Caco-2 (cell line): ENCODE results near the gene FOXB1. TPM values are rescaled to one million over a fixed set of nuclear protein-coding genes. Genes with fewer than 3 reads are reported as not detected.

Source experiments
- BruUV-seq: library from RNA; stranded (reverse); fragments of 400-500 nt; replicated peaks from 2 replicates; lab custom pipeline; 2021; lab: Mats Ljungman, UMichigan
- CTCF ChIA-PET: fragments of 300-600 bp; sonication (Branson Sonifier 250); formaldehyde crosslinking; loops from one replicate; lab custom pipeline; 2022; ENCODE audit warnings: antibody characterized with exemption; lab: Charles Lee
- POLR2A ChIA-PET: fragments of 300-600 bp; sonication (Branson Sonifier 250); formaldehyde crosslinking; loops from one replicate; lab custom pipeline; 2022; ENCODE audit warnings: antibody characterized with exemption; lab: Charles Lee
- DNase-seq, 2 experiments: peaks; one replicate each; pipeline versions ENCODE4 v3.0.0 to v3.0.0-alpha.2; 2020 to 2022
- H3K27me3 ChIP-seq: replicated peaks from 2 replicates; pipeline ENCODE4 v1.6.0; 2011; ENCODE audit warnings: low read length; ENCODE audit not compliant: control insufficient read depth, insufficient read depth
- H3K36me3 ChIP-seq: 2 replicates; pipeline ENCODE4 v1.5.1; 2011; ENCODE audit warnings: low read length; ENCODE audit not compliant: control insufficient read depth, insufficient read depth
- H3K4me1 ChIP-seq: fragments of 250-450 bp; sonication (Bioruptor Pico); 2 replicates; pipeline ENCODE4 v1.5.1; 2020; ENCODE audit warnings: mild to moderate bottlenecking
- H3K4me3 ChIP-seq: 2 replicates; pipeline ENCODE4 v1.5.1; 2011; ENCODE audit warnings: low read depth, mild to moderate bottlenecking, control low read depth, low read length
- H3K9me3 ChIP-seq: fragments of 250-450 bp; sonication (Bioruptor Pico); 2 replicates; pipeline ENCODE4 v1.5.1; 2020; ENCODE audit warnings: mild to moderate bottlenecking, moderate library complexity
- H3K27ac Mint-ChIP-seq: one replicate; pipeline ENCODE4 v1.8.0; 2022; ENCODE audit warnings: mixed read lengths; ENCODE audit not compliant: unreplicated experiment
- H3K27me3 Mint-ChIP-seq: one replicate; pipeline ENCODE4 v1.8.0; 2022; ENCODE audit warnings: mixed read lengths; ENCODE audit not compliant: insufficient read depth, unreplicated experiment
- H3K36me3 Mint-ChIP-seq: one replicate; pipeline ENCODE4 v1.8.0; 2022; ENCODE audit warnings: mild to moderate bottlenecking, mixed read lengths; ENCODE audit not compliant: insufficient read depth, unreplicated experiment
- H3K4me1 Mint-ChIP-seq: one replicate; pipeline ENCODE4 v1.8.0; 2022; ENCODE audit warnings: low read depth, mixed read lengths; ENCODE audit not compliant: unreplicated experiment
- H3K4me3 Mint-ChIP-seq: one replicate; pipeline ENCODE4 v1.8.0; 2022; ENCODE audit warnings: mild to moderate bottlenecking, moderate library complexity, mixed read lengths; ENCODE audit not compliant: unreplicated experiment
- H3K9me3 Mint-ChIP-seq: one replicate; pipeline ENCODE4 v1.8.0; 2022; ENCODE audit warnings: mixed read lengths; ENCODE audit not compliant: unreplicated experiment
- CTCF ChIP-seq, 2 experiments: fragments of 200-600 bp in 1 of 2; IDR thresholded peaks; 1 replicate in 1 of 2; 2 replicates in 1 of 2; pipeline versions ENCODE4 v1.5.1 to v1.8.0; 2011 to 2022; ENCODE audit warnings: antibody characterized with exemption in 1 of 2, control low read depth in 1 of 2, inconsistent platforms in 1 of 2, low read depth in 1 of 2, low read length in 1 of 2, mild to moderate bottlenecking in 1 of 2, moderate library complexity in 1 of 2; ENCODE audit not compliant: insufficient read depth in 1 of 2, severe bottlenecking in 1 of 2, unreplicated experiment in 1 of 2
- intact Hi-C: fragments of 100-400 bp; cut with micrococcal nuclease; formaldehyde crosslinking; loops from one replicate; pipeline ENCODE4 v1.10.0; 2022; ENCODE audit not compliant: unreplicated experiment
- total RNA-seq: library from RNA; stranded (reverse); gene quantifications from 2 replicates; pipeline ENCODE4 v1.2.3, GENCODE V29; 2022

The FOXB1 gene
- total RNA-seq, 1 experiment from 2014 or later, result not detected

DNA sequence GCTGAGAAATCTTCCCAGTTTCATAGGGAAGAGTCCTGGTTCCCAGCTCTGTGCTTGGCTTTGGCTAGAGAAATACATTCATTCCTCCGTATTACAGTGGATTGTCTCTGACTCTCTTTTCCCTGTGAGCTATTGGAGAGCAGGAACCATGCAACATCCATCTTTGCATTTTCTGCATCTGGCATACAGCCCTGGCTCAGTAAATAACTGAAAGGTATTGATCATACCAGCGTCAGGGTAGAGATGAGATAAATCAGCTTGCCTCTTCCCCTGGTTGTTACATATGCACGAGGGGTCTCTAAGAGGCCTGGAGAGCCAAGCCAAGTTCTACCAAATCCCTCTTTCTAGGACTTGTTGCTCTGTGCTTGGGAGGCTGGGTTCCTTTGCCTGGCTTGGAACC lies 35.2 kb downstream of the FOXB1 start:
- no peak for TF ChIP-seq CTCF (IDR thresholded peaks at IDR 0.05; ENCODE audit: insufficient read depth in 1 of 2, low read depth in 1 of 2, low read length in 1 of 2, severe bottlenecking in 1 of 2, unreplicated experiment in 1 of 2)
- no peaks in the 10 kb centered on the region for H3K4me1 ChIP-seq
- Mint-ChIP-seq H3K4me3 (no peak overlapping the region), H3K9me3 (no peaks in the 10 kb centered on the region), H3K4me1 (no peaks in the 10 kb centered on the region), H3K27ac (no peak overlapping the region), H3K36me3 (no peaks in the 10 kb centered on the region), H3K27me3 (peaks cover 3% of the 10 kb centered on the region)
- no peaks in the 10 kb centered on the region for H3K9me3 ChIP-seq
- H3K27me3 ChIP-seq, result no peaks in the 10 kb centered on the region
- ChIA-PET POLR2A (no interaction called here), CTCF (no interaction called here)
- H3K4me3 ChIP-seq, result no peak overlapping the region
- intact Hi-C loops, result no loop called here
- no peak for DNase-seq
- no TSS peak for BruUV-seq
- no peaks in the 10 kb centered on the region for H3K36me3 ChIP-seq

DNA sequence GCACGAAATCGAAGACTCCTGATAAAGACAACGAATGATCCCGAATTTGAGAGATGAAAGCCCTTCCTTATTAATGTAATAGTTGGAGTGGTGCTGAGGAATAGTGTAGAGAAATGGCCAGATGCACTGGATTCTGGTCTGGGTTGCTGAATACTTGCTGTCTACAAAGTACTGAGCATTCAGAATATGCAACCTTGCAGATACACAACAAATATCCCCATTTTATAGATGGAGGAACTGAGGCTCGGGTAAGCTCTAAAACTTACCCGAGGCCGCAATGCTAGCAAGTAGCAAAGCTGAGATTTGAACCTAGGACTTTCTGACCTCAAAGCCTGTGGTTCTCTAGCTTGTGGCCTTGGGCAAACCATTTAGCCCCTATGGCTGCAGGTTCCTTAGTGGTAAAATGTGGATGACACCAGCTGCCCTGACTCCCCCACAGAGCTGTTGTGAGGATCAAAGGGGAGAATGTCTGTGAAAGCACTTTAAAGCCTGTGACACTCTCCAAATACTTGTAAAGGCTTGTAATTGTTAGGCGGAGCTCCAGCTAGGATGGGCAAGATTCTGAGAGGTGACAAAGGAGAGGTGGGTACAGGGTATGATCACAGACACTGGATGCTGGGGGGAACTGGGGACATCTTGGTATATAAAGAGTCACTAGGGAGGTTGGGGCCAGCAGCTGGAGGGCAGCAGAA lies 39.8 kb downstream of the FOXB1 start:
- ChIA-PET CTCF (no interaction called here), POLR2A (no interaction called here)
- intact Hi-C loops, result no loop called here
- DNase-seq, result no peak
- Mint-ChIP-seq H3K27me3 (no peaks in the 10 kb centered on the region), H3K4me3 (no peak overlapping the region), H3K4me1 (no peaks in the 10 kb centered on the region), H3K9me3 (peaks cover under 1% of the 10 kb centered on the region), H3K27ac (no peak overlapping the region), H3K36me3 (no peaks in the 10 kb centered on the region)
- H3K4me1 ChIP-seq, result no peaks in the 10 kb centered on the region
- no peak for TF ChIP-seq CTCF (IDR thresholded peaks at IDR 0.05; ENCODE audit: insufficient read depth in 1 of 2, low read depth in 1 of 2, low read length in 1 of 2, severe bottlenecking in 1 of 2, unreplicated experiment in 1 of 2)
- no peak overlapping the region for H3K4me3 ChIP-seq
- H3K27me3 ChIP-seq, result no peaks in the 10 kb centered on the region
- no TSS peak for BruUV-seq
- no peaks in the 10 kb centered on the region for H3K36me3 ChIP-seq
- H3K9me3 ChIP-seq, result no peaks in the 10 kb centered on the region

DNA sequence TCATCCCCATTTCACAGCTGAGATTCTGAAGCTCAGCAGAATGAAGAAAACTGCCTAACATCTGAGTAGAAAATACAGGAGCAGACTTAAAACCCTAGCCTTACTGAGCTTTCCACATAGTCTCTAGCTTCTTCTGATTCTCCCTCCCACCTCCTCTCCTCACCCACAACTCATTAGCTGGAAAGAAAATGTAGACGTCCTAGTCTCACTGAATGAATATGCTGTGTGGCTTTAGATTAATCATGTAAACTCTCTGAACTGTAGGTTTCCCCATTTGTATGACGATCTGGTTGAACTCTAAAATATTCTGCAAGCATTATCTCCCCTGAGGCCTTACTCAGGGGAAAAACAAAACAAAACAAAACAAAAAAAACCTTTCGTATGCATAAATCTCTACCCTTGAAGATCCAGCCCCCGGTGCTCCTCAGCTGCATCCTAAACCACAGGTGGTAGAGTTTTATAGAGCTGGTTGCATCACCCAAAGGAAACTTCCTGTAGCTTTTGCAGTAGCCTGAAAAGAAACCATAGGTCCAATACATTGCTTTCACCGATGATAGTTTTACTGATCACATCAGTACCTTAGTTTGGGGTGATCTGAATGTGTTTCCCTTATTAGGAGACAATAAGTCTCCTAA lies 40.6 kb downstream of the FOXB1 start:
- CTCF ChIA-PET, result no interaction called here
- no peaks in the 10 kb centered on the region for H3K36me3 ChIP-seq
- H3K9me3 Mint-ChIP-seq, result peaks cover 9% of the 10 kb centered on the region
- no peak for DNase-seq
- no peak overlapping the region for H3K4me3 ChIP-seq
- no TSS peak for BruUV-seq
- intact Hi-C loops, result no loop called here
- TF ChIP-seq CTCF (IDR thresholded peaks at IDR 0.05; ENCODE audit: insufficient read depth in 1 of 2, low read depth in 1 of 2, low read length in 1 of 2, severe bottlenecking in 1 of 2, unreplicated experiment in 1 of 2), result no peak
- H3K4me1 Mint-ChIP-seq, result no peaks in the 10 kb centered on the region
- no peaks in the 10 kb centered on the region for H3K9me3 ChIP-seq
- H3K4me1 ChIP-seq, result no peaks in the 10 kb centered on the region
- no peak overlapping the region for H3K27ac Mint-ChIP-seq
- H3K4me3 Mint-ChIP-seq, result no peak overlapping the region
- no peaks in the 10 kb centered on the region for H3K36me3 Mint-ChIP-seq
- H3K27me3 Mint-ChIP-seq, result no peaks in the 10 kb centered on the region
- H3K27me3 ChIP-seq, result no peaks in the 10 kb centered on the region
- POLR2A ChIA-PET, result no interaction called here
